IPS DF 19.7 (cell line): ENCODE data around the gene SPTSSA.
"Not testable (repeated sequence)": the region's sequence is repeated elsewhere in the genome, so short reads cannot be mapped to it uniquely, and the experiment has no call there.

Source experiments
- DNase-seq: peaks from one replicate; pipeline ENCODE4 v3.0.0-alpha.2; 2013; ENCODE audit warnings: low read depth, low spot score

SPTSSA gene, protein sequence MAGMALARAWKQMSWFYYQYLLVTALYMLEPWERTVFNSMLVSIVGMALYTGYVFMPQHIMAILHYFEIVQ

DNA sequence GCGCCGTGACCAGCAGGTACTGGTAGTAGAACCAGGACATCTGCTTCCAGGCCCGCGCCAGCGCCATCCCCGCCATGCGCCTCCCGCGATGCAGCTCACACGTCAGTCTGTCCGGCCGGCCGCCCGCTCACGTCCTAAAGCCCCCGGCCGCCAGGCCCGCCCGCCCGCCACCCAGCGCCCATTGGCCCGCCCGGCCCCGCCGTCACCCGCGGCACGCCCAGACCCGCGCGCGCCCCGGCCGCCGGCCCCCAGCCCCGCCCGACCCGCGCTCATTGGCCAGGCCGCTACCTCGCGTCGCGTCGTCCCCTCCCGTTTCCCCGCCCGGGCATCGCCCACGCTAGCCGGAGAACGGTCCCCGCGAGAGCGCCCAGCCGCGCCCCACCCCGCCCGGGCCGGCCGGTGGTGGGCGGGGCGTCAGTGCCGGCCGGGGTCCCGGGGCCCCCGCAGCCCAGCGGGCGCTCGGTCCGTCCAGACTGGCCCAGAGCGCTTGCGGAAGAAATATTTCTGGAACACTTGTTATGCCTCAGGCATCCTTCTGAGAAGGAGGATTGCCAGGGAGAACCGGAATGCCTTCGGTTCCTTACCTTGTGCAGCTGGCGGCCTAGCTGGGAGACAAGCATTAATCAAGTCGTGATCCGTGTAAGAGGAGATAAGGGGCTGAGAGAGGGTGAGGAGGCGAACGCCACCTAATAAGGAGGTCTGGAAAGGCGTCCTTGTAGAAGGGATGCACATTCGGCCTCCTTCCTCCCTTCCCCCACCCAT is at the start of gene SPTSSA:
TSS of gene SPTSSA (minus strand) at position 109 of the 762 bp plus-strand sequence. CDS start at position 76, 33 bp downstream.
- no peak for DNase-seq

DNA sequence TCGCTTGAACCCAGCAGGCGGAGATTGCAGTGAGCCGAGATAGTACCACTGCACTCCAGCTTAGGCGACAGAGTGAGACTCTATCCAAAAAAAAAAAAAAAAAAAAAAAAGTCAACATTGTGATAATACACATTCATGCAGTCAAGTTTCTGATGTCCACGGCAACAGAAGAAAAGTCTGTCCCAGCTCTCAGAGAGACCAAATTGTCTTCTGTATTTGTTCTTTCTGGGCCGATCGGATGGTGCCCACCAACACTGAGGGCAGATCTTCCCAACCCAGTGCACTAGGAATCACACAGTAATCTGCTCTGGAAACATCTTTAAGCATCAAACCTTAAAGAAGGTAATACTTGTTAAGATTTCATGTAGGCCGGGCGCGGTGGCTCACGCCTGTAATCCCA is 45.8 kb upstream of the SPTSSA start:
- no peak for DNase-seq

DNA sequence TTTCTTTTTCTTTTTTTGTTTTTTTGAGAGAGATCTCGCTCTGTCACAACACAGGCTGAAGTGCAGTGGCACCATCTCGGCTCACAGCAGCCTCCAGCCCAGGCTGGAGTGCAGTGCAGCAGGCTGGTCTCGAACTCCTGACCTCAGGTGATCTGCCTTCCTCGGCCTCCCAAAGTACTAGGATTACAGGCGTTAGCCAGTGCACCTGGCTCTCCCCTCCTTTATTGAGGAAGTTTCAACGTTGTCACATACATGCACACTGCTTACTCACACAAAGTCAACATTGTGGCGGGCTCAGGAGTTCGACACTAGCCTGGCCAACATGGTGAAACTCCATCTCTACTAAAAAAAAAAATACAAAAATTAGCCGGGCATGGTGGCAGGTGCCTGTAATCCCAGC is 45.4 kb upstream of the SPTSSA start:
- DNase-seq: no peak

DNA sequence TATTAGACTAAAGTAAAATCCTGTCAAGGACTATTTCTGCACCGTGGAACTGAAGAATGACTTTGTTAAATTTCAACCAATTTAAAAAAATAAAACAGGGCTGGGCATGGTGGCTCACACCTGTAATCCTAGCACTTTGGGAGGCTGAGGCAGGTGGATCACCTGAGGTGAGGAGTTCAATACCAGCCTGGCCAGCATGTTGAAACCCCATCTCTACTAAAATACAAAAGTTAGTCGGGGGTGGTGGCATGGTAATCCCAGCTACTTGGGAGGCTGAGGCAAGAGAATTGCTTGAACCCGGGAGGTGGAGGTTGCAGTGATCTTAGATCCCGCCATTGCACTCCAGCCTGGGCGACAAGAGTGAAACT is 43.1 kb upstream of the SPTSSA start:
- DNase-seq: not testable (repeated sequence)

DNA sequence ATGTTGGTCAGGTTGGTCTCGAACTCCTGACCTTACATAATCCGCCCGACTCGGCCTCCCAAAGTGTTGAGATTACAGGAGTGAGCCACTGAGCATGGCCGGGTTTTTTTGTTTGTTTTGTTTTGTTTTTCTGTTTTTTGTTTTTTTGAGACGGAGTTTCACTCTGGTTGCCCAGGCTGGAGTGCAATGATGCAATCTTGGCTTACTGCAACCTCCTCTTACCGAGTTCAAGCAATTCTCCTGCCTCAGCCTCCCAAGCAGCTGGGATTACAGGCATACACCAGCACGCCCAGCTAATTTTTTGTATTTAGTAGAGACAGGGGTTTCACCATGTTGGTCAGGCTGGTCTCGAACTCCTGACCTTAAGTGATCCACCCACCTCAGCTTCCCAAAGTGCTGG is 42.0 kb upstream of the SPTSSA start:
- DNase-seq: not testable (repeated sequence)

DNA sequence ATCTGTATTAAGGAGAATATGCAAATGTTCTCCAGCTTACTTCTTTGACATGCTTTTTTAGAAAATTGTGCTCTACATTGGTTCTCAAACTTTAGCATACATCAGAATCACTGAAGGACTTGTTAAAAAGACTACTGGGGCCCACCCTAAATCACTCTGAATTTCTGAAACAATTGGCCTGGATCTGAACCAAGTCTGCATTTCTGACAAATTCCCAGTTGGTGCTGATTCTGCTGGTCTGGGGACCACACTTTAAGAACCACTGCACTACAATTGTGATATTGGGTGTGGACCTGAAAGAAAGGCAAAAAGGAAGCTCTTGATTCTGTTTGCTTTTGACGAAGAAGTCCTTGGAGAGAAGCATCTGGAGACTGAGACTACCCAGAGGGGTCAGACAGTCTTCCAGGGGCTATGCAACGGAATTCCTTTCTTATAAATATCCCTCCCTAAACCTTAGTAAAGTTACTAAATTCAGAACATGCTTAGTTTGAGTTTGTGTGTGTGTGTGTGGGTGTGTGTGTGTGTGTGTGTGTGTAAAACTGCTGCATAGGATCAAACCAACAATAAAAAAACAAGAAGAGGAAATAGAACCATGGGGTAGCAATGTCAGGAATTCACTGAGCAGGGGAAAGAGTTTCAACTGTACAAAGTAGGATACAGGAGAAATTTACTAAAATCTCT is 40.6 kb upstream of the SPTSSA start:
- DNase-seq: no peak

DNA sequence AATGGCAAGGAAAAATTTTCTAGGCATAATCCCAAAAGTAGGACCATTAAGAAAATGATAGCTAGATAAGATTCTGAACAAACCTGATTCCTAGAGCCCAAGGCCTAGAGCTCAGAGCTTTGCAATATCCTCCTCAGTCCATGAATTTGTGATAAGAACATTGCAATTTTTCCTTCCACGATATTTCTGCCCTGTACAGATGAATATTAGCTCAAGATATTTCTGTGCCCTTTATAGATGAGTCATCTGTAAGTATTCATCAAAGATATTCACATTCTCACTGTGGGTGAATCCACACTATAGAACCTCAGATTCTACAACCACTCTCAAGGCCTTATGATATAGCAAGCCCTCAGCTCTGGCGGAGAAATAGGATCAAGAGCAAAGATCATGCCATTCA is 40.0 kb upstream of the SPTSSA start:
- no peak for DNase-seq

DNA sequence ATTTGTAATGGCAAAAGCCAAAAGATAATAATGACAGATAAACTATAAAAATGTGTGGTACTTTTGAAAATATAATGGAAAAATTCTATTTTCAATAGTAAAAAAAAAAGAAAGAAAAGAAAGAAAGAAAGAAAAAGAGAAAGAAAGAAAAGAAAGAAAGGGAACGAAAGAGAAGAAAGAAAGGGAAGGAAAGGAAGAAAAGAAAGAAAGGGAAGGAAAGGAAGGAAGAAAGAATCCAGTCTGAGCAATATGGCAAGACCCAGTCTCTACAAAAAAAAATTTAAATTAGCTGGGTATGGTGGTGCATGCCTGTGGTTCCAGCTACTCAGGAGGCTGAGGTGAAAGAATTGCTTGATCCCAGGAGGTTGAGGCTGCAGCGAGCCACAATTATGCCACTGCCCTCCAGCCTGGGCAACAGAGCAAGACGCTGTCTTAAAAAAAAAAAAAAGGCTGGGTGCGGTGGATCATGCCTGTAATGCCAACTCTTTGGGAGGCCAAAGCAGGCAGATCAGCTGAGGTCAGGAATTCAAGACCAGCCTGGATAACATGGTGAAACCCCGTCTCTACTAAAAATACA is 39.1 kb upstream of the SPTSSA start:
- no peak for DNase-seq

DNA sequence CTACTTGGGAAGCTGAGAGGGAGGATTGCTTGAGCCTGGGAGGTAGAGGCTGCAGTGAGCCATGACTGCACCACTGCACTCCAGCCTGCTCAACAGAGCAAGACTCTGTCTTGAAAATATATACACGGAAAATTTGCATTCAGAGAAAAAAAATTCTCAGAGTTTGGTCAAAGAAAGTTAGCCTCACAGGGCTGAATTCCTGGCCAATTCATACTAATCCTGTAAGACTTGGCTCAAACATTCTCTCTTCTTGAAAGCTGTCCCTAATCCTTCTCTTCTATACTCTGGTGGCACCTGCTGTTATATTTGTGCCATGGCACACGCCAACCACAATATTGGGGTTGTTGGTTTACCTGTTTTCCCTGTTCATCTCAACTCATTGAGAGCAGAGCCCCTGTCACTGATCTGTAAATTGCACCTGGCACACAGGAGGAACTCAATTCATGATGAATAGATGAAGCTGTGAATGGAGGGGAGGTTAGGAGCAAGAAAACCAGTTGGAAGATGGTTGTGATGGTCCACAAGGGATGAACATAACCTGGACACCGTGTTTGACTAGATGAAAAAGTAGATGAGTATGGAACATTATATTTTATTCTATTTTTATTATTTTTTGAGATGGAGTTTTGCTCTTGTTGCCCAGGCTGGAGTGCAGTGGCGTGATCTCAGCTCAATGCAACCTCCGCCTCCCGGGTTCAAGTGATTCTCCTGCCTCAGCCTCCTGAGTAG is 36.8 kb upstream of the SPTSSA start:
- DNase-seq: no peak

DNA sequence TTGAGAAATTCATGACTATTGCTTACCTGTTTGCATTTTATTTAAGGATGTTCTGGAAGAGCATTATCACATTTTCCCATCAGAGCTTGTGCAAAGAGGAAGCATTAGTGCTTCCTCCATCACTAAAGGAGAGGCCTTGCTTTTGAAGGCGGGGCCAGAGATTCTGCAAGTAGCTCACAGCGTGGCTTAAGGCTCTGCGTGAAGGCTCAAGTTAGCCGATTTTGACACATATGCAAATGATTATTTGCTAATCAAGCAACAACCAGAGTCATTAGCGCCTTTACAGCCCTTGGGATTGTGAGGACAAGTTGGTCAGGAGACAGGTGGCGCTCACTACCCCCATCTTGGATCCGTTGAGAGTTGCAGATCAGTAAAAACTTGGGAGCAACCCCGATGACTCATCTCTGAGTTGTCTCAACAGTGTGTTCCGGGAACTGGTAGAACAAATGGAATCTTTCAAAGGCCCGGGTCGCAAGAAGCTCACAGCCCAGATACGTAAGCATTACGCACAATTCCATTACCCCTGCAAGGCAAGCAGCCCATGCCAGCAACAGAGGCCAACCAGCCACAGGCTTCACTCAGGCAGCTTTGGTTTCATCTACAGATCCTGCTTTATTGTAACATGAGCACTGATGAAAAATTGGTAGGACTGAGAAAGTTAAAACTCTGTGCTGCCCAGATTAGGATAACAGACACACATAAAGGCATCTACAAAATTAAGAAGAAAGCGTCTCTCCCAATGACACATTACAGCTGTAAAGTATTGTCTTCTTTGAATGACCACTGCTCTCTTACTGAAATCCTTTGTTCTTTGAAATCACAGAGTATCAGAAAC is 34.9 kb upstream of the SPTSSA start:
- DNase-seq: peak; percentile 82

DNA sequence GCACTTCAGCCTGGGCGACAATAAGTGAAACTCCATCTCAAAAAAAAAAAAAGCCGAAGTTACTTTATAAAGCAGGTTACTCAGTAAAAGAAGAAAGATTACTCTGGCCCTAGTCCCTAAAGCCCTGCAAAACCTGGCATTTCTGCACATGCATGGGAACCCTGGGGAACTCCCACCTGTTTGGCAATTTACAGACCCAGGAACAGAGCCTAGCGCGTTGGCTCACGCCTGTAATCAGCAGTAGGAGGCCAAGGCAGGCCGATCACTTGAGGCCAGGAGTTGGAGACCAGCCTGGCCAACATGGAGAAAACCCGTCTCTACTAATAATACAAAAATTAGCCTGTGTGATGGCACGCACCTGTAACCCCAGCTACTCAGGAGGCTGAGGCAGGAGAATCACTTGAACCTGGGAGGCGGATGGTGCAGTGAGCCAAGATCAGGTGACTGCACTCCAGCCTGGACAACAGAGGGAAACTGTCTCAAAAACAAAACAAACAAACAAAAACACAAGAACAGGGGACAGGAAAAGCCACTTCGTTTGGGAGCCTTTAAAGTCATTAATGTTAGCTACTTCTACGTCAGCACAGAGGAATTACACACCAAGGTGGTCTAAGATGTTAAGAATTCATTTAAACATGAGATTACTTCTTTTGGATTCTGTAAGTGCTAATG is 34.1 kb upstream of the SPTSSA start:
- no peak for DNase-seq

DNA sequence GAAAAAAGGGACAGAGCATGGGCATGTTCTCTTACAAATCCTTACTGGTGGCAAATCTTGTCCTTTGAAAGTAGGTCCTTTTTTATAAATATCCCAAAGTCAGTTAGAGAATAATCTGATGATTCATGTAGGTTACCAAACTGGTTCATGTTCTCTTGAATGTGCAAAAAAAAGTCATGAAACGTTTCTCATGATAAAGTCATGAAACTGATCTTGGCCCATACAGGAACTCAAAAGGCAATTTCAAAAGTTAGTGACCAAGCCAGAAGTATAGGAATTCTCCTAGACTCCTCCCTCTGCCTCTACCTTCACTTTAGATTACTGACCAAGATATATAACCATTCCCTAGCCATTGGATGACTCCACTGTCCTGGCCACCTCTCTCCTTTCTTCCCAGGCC is 27.3 kb upstream of the SPTSSA start:
- no peak for DNase-seq

DNA sequence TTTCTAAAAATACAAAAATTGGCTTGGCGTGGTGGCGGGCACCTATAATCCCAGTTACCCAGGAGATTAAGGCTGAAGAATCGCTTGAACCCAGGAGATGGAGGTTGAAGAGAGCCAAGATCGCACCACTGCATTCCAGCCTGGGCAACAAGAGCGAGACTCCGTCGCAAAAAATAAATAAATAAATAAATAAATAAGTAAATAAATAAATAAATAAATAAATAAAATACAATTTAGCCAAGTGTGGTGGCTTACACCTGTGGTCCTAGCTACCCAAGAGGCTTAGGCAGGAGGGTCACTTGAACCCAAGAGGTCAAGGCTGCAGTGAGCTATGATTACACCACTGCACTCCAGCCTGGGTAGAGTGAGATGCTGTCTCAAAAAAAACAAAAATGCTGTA is 26.5 kb upstream of the SPTSSA start:
- DNase-seq: no peak

DNA sequence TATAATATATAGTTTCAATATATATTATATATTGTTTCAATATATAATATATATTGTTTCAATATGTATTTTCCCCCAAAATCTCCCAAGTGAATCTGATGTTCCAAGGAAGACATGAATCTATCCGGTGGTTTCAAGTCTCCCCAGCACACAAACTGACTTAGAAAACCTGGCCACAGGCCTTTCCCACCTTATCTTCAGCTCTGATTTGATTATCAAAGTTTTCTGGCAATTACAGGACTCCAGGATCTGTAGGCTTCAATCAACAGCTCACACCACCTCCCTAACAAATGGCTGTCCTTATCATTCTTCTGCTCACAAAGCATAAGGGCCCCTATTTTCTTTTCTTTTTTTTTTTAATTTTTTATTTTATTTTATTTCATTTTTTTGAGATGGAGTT is 22.7 kb upstream of the SPTSSA start:
- DNase-seq: no peak

DNA sequence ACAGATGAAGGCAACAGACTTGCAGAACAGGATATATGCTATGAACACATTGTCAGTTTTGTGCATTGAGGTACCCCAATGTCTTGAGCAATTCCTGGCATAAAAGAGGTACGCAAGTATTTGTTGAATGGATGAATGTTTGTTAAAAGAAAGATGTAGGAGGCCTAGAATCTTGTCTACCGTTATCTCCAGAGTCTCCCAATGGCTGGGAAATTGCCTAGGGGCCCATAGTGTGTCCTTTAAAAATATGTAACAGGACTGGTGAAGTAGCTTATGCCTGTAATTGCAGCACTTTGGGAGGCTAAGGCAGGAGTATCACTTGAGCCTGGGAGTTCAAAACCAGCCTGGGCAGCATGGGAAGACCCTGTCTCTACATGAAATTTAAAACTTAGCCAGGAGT is 20.4 kb upstream of the SPTSSA start:
- no peak for DNase-seq

DNA sequence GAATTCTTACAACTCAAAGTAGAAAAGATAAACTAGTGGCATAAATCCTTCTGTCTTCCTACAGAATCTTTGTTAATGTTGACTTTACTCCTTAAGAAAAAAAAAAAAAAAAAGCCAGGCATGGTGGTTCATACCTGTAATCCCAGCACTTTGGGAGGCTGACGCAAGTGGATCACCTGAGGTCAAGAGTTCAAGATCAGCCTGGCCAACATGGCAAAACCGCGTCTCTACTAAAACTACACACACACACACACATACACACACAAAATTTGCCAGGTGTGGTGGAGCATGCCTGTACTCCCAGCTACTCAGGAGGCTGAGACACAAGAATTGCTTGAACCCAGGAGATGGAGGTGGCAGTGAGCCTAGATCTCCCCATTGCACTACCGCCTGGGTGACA is 17.7 kb upstream of the SPTSSA start:
- DNase-seq: no peak

DNA sequence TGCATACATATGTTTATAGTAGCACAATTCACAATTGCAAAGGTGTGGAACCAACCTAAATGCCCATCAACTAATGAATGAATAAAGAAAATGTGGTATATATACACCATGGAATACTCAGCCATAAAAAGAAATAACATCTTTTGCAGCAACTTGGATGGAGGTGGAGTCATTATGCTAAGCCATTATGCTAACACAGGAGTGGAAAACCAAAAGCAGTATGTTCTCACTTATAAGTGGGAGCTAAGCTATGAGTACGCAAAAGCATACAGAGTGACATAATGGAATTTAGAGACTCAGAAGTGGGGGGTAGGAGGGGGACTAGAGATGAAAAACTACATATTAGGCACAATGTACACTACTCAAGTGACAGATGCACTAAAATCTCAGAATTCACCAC is 16.2 kb upstream of the SPTSSA start:
- DNase-seq: no peak

DNA sequence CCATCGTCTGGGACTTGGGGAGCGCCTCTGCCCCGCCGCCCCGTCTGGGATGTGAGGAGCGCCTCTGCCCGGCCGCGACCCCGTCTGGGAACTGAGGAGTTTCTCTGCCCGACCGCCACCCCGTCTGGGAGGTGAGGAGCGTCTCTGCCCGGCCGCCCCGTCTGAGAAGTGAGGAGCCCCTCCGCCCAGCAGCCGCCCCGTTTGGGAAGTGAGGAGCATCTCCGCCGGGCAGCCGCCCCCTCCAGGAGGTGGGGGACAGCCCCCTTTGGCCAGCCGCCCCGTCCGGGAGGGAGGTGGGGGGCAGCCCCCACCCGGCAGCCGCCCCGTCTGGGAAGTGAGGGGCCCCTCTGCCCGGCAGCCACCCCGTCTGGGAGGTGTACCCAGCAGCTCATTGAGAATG is 14.0 kb upstream of the SPTSSA start:
- DNase-seq: not testable (repeated sequence)

DNA sequence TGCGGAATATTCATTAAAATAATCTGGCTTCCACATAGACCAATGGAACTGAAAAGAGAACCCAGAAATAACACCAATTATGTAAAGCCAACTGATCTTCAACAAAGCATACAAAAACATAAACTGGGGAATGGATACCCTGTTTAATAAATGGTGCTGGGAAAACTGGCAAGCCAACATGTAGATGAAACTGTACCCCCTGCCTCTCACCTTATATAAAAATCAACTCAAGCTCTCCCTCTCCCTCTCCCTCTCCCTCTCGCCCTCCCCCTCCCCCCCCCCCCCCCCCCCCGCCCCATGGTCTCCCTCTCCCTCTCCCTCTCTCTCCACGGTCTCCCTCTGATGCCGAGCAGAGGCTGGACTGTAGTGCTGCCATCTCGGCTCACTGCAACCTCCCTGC is 13.1 kb upstream of the SPTSSA start:
- DNase-seq: no peak

DNA sequence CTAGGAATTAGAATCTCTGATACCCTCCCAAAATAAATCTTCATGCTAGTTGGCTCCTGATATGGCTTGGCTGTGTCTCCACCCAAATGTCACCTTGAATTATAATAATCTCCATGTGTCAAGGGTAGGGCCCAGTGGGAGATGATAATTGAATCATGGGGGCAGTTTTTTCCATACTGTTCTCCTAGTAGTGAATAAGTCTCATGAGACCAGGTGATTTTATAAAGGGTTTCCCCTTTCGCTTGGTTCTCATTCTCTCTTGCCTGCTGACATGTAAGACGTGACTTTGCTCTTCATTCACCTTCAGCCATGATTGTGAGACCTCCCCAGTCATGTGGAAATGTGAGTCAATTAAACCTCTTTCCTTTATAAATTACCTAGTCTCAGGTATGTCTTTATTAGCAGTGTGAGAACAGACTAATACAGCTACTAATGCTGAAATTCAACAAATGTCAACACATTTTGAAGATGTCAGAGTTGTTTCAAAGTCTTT is 12.2 kb upstream of the SPTSSA start:
- DNase-seq: no peak
